Thymus (tissue), 11 donors: ENCODE measurements around the gene TTLL10. TPM values are rescaled to one million over a fixed set of nuclear protein-coding genes. Genes with fewer than 3 reads are reported as not detected.

Experiments used
- DNase-seq, 9 donors: peaks; one replicate each; pipeline ENCODE4 v3.0.0-alpha.2; 2013; ENCODE audit warnings: low spot score in 9 of 9, low read depth in 6 of 9, missing footprints in 1 of 9
- H3K27ac ChIP-seq, 2 donors: one replicate each; pipeline ENCODE4 v1.5.1; 2013; ENCODE audit warnings: control low read depth in 1 of 2, low read depth in 1 of 2, low read length in 1 of 2, mild to moderate bottlenecking in 1 of 2, moderate library complexity in 1 of 2
- H3K27me3 ChIP-seq, 2 donors: one replicate each; pipeline ENCODE4 v1.5.1; 2013; ENCODE audit warnings: low read length in 1 of 2; ENCODE audit not compliant: control insufficient read depth in 2 of 2, insufficient read depth in 1 of 2
- H3K36me3 ChIP-seq, 2 donors: one replicate each; pipeline ENCODE4 v1.5.1; 2013; ENCODE audit warnings: low read length in 1 of 2, mild to moderate bottlenecking in 1 of 2, moderate library complexity in 1 of 2; ENCODE audit not compliant: control insufficient read depth in 2 of 2, insufficient read depth in 2 of 2
- H3K4me1 ChIP-seq, 2 donors: one replicate each; pipeline ENCODE4 v1.5.1; 2013; ENCODE audit warnings: low read length in 2 of 2; ENCODE audit not compliant: control insufficient read depth in 2 of 2, insufficient read depth in 2 of 2
- H3K4me3 ChIP-seq, 2 donors: one replicate each; pipeline ENCODE4 v1.5.1; 2013; ENCODE audit warnings: low read length in 2 of 2, control low read depth in 1 of 2, mild to moderate bottlenecking in 1 of 2
- H3K9me3 ChIP-seq, 2 donors: one replicate each; pipeline ENCODE4 v1.5.1; 2013; ENCODE audit warnings: low read length in 1 of 2, mild to moderate bottlenecking in 1 of 2; ENCODE audit not compliant: control insufficient read depth in 2 of 2, insufficient read depth in 1 of 2
- WGBS: extraction: QIAGEN DNeasy Blood & Tissue Kit; methylation state at CpG from one replicate; pipeline ENCODE4 v1.1.7; 2013; 5-methylcytosine and 5-hydroxymethylcytosine counted together
- polyA plus RNA-seq: library from polyadenylated mRNA; stranded (reverse); fragments of 200-250 nt; gene quantifications from one replicate; pipeline ENCODE4 v1.2.3, GENCODE V29; 2013
- total RNA-seq: library from RNA; stranded (reverse); fragments of 120-200 nt; gene quantifications from one replicate; pipeline ENCODE4 v1.2.4, GENCODE V29; 2013
- donor health status: healthy.

TTLL10 gene
- total and polyA plus RNA-seq, 2 donors, result 0.14 to 0.27 TPM

- no peak for DNase-seq
- 97% methylated on average over 15 of the region's 15 CpGs for WGBS
- peaks cover 0 to 19% of the 10 kb centered on the region in 2 donors for H3K27me3 ChIP-seq
- peaks cover 9 to 13% of the 10 kb centered on the region in 2 donors for H3K36me3 ChIP-seq
- H3K4me3 ChIP-seq, result no peak overlapping the region
- H3K4me1 ChIP-seq, result peaks cover 24 to 28% of the 10 kb centered on the region in 2 donors
- no peak overlapping the region for H3K27ac ChIP-seq
- H3K9me3 ChIP-seq, result no peaks in the 10 kb centered on the region
These were observed 59.9 kb downstream of the TTLL10 start for GRCh38 chr1:1233567-1233892.

GRCh38 chr1:1234180-1234808 lies 60.6 kb downstream of the TTLL10 start:
- no peak overlapping the region for H3K4me3 ChIP-seq
- peaks cover 0 to 26% of the 10 kb centered on the region in 2 donors for H3K27me3 ChIP-seq
- no peak overlapping the region for H3K27ac ChIP-seq
- 98% methylated on average over 28 of the region's 28 CpGs for WGBS
- peaks cover 24 to 28% of the 10 kb centered on the region in 2 donors for H3K4me1 ChIP-seq
- H3K36me3 ChIP-seq, result peaks cover 3 to 6% of the 10 kb centered on the region in 2 donors
- DNase-seq, result no peak
- H3K9me3 ChIP-seq, result no peaks in the 10 kb centered on the region

- no peak for DNase-seq
These were observed 61.5 kb downstream of the TTLL10 start for GRCh38 chr1:1235016-1235744.

DNA sequence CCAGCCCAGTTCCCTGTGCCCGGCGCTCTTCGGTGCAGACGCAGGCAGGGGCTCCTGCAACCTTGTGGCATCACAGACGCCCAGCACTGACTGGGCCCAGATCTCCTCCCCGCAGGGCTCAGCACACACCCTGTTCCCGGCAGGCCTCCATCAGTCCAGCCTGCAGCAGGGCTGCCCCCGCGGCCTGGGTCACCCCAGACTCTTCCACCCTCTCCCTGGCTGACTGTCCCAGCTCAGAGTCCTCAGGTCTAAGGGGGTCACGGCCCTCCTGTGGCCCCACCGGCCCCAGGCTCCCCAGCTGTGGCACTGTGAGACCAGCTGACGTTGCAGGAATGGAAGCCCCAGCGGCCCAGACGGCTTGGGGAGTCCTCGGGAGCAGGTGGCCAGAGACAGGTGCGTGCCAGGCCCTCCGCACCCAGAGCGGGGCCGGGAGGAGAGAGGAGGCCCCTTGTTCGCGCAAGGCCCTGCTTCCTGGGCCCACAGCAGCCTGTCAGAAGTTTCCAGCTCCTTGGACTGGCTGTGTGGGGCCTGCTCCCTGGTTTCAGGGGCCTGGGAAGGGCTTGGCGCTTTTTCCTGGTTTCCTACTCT lies 62.6 kb downstream of the TTLL10 start:
- Histone ChIP-seq H3K27ac (no peak overlapping the region), H3K27me3 (peaks cover 0 to 41% of the 10 kb centered on the region in 2 donors), H3K9me3 (no peaks in the 10 kb centered on the region), H3K4me3 (no peak overlapping the region), H3K36me3 (peaks cover 3 to 6% of the 10 kb centered on the region in 2 donors), H3K4me1 (peaks cover 6 to 10% of the 10 kb centered on the region in 2 donors)
- DNase-seq, result no peak
- 92% methylated on average over 22 of the region's 22 CpGs for WGBS

More at GRCh38 chr1:1235016-1235744, 61.5 kb downstream of the TTLL10 start:
- WGBS, result 97% methylated on average over 27 of the region's 27 CpGs
- Histone ChIP-seq H3K9me3 (no peaks in the 10 kb centered on the region), H3K4me1 (peaks cover 16 to 19% of the 10 kb centered on the region in 2 donors), H3K4me3 (no peak overlapping the region), H3K27me3 (peaks cover 0 to 35% of the 10 kb centered on the region in 2 donors), H3K36me3 (peaks cover 3 to 6% of the 10 kb centered on the region in 2 donors), H3K27ac (no peak overlapping the region)

- Histone ChIP-seq H3K9me3 (no peaks in the 10 kb centered on the region), H3K36me3 (peaks cover 3 to 6% of the 10 kb centered on the region in 2 donors), H3K27me3 (peaks cover 0 to 41% of the 10 kb centered on the region in 2 donors), H3K4me3 (no peak overlapping the region), H3K4me1 (peaks cover 6 to 10% of the 10 kb centered on the region in 2 donors), H3K27ac (no peak overlapping the region)
- no peak for DNase-seq
- 69% methylated on average over 34 of the region's 34 CpGs for WGBS
These were observed 63.5 kb downstream of the TTLL10 start for GRCh38 chr1:1236945-1237873.

- no peak overlapping the region for H3K4me3 ChIP-seq
- peaks cover 4 to 6% of the 10 kb centered on the region in 2 donors for H3K4me1 ChIP-seq
- no peaks in the 10 kb centered on the region for H3K9me3 ChIP-seq
- no peak for DNase-seq
- no peak overlapping the region for H3K27ac ChIP-seq
- WGBS, result 76% methylated on average over 48 of the region's 48 CpGs
- peaks cover 3 to 6% of the 10 kb centered on the region in 2 donors for H3K36me3 ChIP-seq
- H3K27me3 ChIP-seq, result peaks cover 0 to 41% of the 10 kb centered on the region in 2 donors
These were observed 64.4 kb downstream of the TTLL10 start for GRCh38 chr1:1237874-1238701.

- H3K4me3 ChIP-seq, result no peak overlapping the region
- WGBS, result 86% methylated on average over 19 of the region's 19 CpGs
- H3K4me1 ChIP-seq, result peaks cover 0 to 3% of the 10 kb centered on the region in 2 donors
- H3K27ac ChIP-seq, result no peak overlapping the region
- DNase-seq, result no peak
- H3K9me3 ChIP-seq, result no peaks in the 10 kb centered on the region
- H3K36me3 ChIP-seq, result peaks cover 3 to 6% of the 10 kb centered on the region in 2 donors
- H3K27me3 ChIP-seq, result peaks cover 0 to 41% of the 10 kb centered on the region in 2 donors
These were observed 65.1 kb downstream of the TTLL10 start for GRCh38 chr1:1238702-1239178.

DNA sequence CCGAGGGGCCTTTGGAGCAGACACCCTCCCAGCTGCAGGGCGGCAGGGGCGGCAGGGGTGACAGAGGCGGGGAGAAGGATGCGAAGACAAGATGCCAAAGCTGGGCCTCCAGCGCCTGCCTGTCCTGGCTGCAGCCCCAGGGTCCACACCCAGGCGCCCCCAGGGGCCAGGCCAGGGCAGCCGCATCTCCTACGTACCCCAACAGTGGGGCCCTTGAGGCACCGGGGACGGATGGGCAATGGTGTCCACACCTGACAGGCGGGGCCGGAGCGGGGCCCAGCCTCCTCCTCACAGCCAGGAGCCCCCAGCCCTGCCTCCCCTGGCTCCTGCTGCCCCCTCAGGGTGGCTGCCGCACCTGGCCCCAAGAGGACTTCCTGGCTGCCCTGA lies 65.5 kb downstream of the TTLL10 start:
- peaks cover 0 to 3% of the 10 kb centered on the region in 2 donors for H3K4me1 ChIP-seq
- 88% methylated on average over 15 of the region's 15 CpGs for WGBS
- H3K27ac ChIP-seq, result no peak overlapping the region
- peaks cover 0 to 6% of the 10 kb centered on the region in 2 donors for H3K36me3 ChIP-seq
- no peak overlapping the region for H3K4me3 ChIP-seq
- H3K9me3 ChIP-seq, result no peaks in the 10 kb centered on the region
- H3K27me3 ChIP-seq, result peaks cover 0 to 41% of the 10 kb centered on the region in 2 donors
- no peak for DNase-seq
